SK-N-SH treated with all-trans-retinoic acid at 6 μM for 48 hours (cell line): ENCODE results near the gene EPS8L3.

ENCODE experiments used
- ESRRG ChIP-seq: fragments of 250-450 bp; sonication (Bioruptor Pico); IDR thresholded peaks from 2 replicates; pipeline ENCODE4 v1.6.1; 2021; ENCODE audit warnings: mild to moderate bottlenecking
- GLIS3 ChIP-seq: fragments of 250-450 bp; sonication (Bioruptor Pico); IDR thresholded peaks from 2 replicates; pipeline ENCODE4 v1.5.0; 2020; ENCODE audit warnings: mild to moderate bottlenecking, moderate library complexity
- SNAI2 ChIP-seq: fragments of 250-450 bp; sonication (Bioruptor Pico); IDR thresholded peaks from 2 replicates; pipeline ENCODE4 v1.5.0; 2020; ENCODE audit warnings: mild to moderate bottlenecking, moderate library complexity
- TOX ChIP-seq: fragments of 250-450 bp; sonication (Bioruptor Pico); IDR thresholded peaks from 2 replicates; pipeline ENCODE4 v1.8.0; 2021; ENCODE audit warnings: mild to moderate bottlenecking, moderate library complexity, borderline replicate concordance
- ZFP3 ChIP-seq: fragments of 250-450 bp; sonication (Bioruptor Pico); IDR thresholded peaks from 2 replicates; pipeline ENCODE4 v1.5.0; 2020; ENCODE audit warnings: mild to moderate bottlenecking, moderate library complexity
- TF ChIP-seq, protein P1 (sequence below): fragments of 250-450 bp; sonication (Bioruptor Pico); IDR thresholded peaks from 2 replicates; pipeline ENCODE4 v1.8.0; 2021; ENCODE audit warnings: low read depth, mild to moderate bottlenecking, moderate library complexity, borderline replicate concordance
- TF ChIP-seq, protein P2 (sequence below): fragments of 250-450 bp; sonication (Bioruptor Pico); IDR thresholded peaks from 2 replicates; pipeline ENCODE4 v1.8.0; 2020; ENCODE audit warnings: mild to moderate bottlenecking, moderate library complexity, borderline replicate concordance
- TF ChIP-seq, protein P3 (sequence below): fragments of 250-450 bp; sonication (Bioruptor Pico); IDR thresholded peaks from 2 replicates; pipeline ENCODE4 v1.5.0; 2020; ENCODE audit warnings: mild to moderate bottlenecking, moderate library complexity
- TF ChIP-seq, protein P4 (sequence below): fragments of 250-450 bp; sonication (Bioruptor Pico); IDR thresholded peaks from 2 replicates; pipeline ENCODE4 v1.5.1; 2021; ENCODE audit warnings: mild to moderate bottlenecking, moderate library complexity

DNA sequence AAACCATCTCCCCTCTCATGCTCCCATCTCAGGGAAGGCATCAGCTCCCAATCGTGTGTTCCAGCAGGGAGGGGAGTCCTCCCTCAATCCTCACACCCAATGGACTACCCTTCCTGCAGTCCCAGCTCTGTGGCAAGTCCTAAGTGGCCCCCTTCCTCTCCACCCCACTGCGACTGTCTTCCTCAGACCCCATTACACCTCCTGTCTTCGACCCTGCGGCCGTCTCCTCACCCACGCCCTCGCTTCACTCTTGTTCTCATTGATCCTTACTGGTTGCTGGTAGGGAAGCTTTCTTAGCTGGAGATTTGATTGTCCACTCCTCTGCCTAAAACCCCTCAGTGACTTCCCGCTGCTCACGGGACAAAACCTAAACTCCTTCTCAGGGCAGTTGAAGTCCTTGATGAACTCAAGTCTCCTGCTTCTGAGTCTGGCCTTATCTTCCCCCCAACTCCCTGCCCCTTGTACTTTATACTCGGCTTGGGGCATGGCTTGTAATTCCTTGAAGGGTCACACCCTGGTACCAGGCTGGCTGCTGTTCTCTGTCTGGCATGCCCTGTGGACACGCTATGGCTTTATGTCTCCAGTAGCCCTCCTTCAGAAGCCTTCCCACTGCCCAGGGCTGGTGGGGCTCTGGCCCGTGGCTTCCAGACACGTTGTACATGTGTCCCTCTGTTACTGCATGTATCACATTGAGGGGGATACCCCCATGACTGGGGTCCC, 2.3 kb upstream of the EPS8L3 start:
- TF ChIP-seq, protein P1, sequence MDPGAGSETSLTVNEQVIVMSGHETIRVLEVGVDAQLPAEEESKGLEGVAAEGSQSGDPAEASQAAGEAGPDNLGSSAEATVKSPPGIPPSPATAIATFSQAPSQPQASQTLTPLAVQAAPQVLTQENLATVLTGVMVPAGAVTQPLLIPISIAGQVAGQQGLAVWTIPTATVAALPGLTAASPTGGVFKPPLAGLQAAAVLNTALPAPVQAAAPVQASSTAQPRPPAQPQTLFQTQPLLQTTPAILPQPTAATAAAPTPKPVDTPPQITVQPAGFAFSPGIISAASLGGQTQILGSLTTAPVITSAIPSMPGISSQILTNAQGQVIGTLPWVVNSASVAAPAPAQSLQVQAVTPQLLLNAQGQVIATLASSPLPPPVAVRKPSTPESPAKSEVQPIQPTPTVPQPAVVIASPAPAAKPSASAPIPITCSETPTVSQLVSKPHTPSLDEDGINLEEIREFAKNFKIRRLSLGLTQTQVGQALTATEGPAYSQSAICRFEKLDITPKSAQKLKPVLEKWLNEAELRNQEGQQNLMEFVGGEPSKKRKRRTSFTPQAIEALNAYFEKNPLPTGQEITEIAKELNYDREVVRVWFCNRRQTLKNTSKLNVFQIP (CRISPR knock-in tag): no peak
- TF ChIP-seq SNAI2 (CRISPR knock-in tag) (no peak), TOX (no peak), ESRRG (CRISPR knock-in tag) (no peak), ZFP3 (no peak), GLIS3 (CRISPR knock-in tag) (no peak)
- TF ChIP-seq, protein P2, sequence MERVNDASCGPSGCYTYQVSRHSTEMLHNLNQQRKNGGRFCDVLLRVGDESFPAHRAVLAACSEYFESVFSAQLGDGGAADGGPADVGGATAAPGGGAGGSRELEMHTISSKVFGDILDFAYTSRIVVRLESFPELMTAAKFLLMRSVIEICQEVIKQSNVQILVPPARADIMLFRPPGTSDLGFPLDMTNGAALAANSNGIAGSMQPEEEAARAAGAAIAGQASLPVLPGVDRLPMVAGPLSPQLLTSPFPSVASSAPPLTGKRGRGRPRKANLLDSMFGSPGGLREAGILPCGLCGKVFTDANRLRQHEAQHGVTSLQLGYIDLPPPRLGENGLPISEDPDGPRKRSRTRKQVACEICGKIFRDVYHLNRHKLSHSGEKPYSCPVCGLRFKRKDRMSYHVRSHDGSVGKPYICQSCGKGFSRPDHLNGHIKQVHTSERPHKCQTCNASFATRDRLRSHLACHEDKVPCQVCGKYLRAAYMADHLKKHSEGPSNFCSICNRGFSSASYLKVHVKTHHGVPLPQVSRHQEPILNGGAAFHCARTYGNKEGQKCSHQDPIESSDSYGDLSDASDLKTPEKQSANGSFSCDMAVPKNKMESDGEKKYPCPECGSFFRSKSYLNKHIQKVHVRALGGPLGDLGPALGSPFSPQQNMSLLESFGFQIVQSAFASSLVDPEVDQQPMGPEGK (CRISPR knock-in tag): no peak
- TF ChIP-seq, protein P3, sequence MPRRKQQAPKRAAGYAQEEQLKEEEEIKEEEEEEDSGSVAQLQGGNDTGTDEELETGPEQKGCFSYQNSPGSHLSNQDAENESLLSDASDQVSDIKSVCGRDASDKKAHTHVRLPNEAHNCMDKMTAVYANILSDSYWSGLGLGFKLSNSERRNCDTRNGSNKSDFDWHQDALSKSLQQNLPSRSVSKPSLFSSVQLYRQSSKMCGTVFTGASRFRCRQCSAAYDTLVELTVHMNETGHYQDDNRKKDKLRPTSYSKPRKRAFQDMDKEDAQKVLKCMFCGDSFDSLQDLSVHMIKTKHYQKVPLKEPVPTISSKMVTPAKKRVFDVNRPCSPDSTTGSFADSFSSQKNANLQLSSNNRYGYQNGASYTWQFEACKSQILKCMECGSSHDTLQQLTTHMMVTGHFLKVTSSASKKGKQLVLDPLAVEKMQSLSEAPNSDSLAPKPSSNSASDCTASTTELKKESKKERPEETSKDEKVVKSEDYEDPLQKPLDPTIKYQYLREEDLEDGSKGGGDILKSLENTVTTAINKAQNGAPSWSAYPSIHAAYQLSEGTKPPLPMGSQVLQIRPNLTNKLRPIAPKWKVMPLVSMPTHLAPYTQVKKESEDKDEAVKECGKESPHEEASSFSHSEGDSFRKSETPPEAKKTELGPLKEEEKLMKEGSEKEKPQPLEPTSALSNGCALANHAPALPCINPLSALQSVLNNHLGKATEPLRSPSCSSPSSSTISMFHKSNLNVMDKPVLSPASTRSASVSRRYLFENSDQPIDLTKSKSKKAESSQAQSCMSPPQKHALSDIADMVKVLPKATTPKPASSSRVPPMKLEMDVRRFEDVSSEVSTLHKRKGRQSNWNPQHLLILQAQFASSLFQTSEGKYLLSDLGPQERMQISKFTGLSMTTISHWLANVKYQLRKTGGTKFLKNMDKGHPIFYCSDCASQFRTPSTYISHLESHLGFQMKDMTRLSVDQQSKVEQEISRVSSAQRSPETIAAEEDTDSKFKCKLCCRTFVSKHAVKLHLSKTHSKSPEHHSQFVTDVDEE (CRISPR knock-in tag): no peak
- TF ChIP-seq, protein P4, sequence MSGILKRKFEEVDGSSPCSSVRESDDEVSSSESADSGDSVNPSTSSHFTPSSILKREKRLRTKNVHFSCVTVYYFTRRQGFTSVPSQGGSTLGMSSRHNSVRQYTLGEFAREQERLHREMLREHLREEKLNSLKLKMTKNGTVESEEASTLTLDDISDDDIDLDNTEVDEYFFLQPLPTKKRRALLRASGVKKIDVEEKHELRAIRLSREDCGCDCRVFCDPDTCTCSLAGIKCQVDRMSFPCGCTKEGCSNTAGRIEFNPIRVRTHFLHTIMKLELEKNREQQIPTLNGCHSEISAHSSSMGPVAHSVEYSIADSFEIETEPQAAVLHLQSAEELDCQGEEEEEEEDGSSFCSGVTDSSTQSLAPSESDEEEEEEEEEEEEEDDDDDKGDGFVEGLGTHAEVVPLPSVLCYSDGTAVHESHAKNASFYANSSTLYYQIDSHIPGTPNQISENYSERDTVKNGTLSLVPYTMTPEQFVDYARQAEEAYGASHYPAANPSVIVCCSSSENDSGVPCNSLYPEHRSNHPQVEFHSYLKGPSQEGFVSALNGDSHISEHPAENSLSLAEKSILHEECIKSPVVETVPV (CRISPR knock-in tag): no peak
